ENCODE results near the gene PRDM16. TPM values are rescaled to one million over a fixed set of nuclear protein-coding genes. Genes with fewer than 3 reads are reported as not detected.

Gene PRDM16
- total RNA-seq, 1 experiment from 2014 or later: 0.04 TPM

- no peak for TF ChIP-seq EZH2 (IDR thresholded peaks at IDR 0.05; ENCODE audit: low read length, unreplicated experiment)
- TF ChIP-seq CTCF (conservative IDR thresholded peaks at IDR 0.05; ENCODE audit: low read depth, low read length): no peak
- no peak for TF ChIP-seq EZH2phosphoT487 (IDR thresholded peaks at IDR 0.05; ENCODE audit: borderline replicate concordance, low read length)
- no TSS peak for BruUV-seq (replicated peaks)
- CTCF ChIA-PET: interaction anchor here (1.6 kb wide), 1 partner anchor 9 kb away, joined by 4 read pairs; no protein-coding TSS in a partner anchor
These were observed 375.3 kb downstream of the PRDM16 start for GRCh38 chr1:3444298-3444697.

GRCh38 chr1:3444736-3445135, 375.7 kb downstream of the PRDM16 start:
- H2AFZ ChIP-seq (ENCODE audit: low read length): no peak overlapping the region
- no peak for TF ChIP-seq EZH2 (IDR thresholded peaks at IDR 0.05; ENCODE audit: low read length, unreplicated experiment)
- no peak for TF ChIP-seq CTCF (conservative IDR thresholded peaks at IDR 0.05; ENCODE audit: low read depth, low read length)
- no peak for TF ChIP-seq EZH2phosphoT487 (IDR thresholded peaks at IDR 0.05; ENCODE audit: borderline replicate concordance, low read length)
- no TSS peak for BruUV-seq (replicated peaks)
- H3K9me3 ChIP-seq (ENCODE audit: low read length): no peaks in the 10 kb centered on the region
- no peaks in the 10 kb centered on the region for H3K36me3 ChIP-seq (ENCODE audit: low read depth, low read length)
- H3K4me2 ChIP-seq (ENCODE audit: low read length): no peak overlapping the region
- CTCF ChIA-PET: interaction anchor here (1.6 kb wide), 1 partner anchor 8 kb away, joined by 4 read pairs; no protein-coding TSS in a partner anchor
- POLR2A ChIA-PET (ENCODE audit: unreplicated experiment): no interaction called here
- no peaks in the 10 kb centered on the region for H3F3A ChIP-seq (ENCODE audit: low read length, unreplicated experiment)
- H3K79me2 ChIP-seq (ENCODE audit: low read length): no peaks in the 10 kb centered on the region
- H3K4me1 ChIP-seq (ENCODE audit: insufficient read depth, low read length): peaks cover 12% of the 10 kb centered on the region
- intact Hi-C loops (cut with micrococcal nuclease): no loop called here
- no peak overlapping the region for H3K27ac ChIP-seq (ENCODE audit: low read length)
- H3K4me3 ChIP-seq (ENCODE audit: low read length): no peak overlapping the region
- H3K9me2 ChIP-seq (replicated peaks; ENCODE audit: low read length): no peaks in the 10 kb centered on the region
- H4K20me1 ChIP-seq (ENCODE audit: low read length): no peaks in the 10 kb centered on the region
- H3K27me3 ChIP-seq (ENCODE audit: low read length): peaks cover 53% of the 10 kb centered on the region
- H3K9ac ChIP-seq (ENCODE audit: low read length): no peak overlapping the region
- ATAC-seq (no peak), DNase-seq (no peak)

More at GRCh38 chr1:3444298-3444697, 375.3 kb downstream of the PRDM16 start:
- ATAC-seq (no peak), DNase-seq (no peak)
- H3K9me2 ChIP-seq (replicated peaks; ENCODE audit: low read length): no peaks in the 10 kb centered on the region
- POLR2A ChIA-PET (ENCODE audit: unreplicated experiment): no interaction called here
- no peak overlapping the region for H2AFZ ChIP-seq (ENCODE audit: low read length)
- no peak overlapping the region for H3K4me3 ChIP-seq (ENCODE audit: low read length)
- peaks cover 50% of the 10 kb centered on the region for H3K27me3 ChIP-seq (ENCODE audit: low read length)
- no peaks in the 10 kb centered on the region for H3K36me3 ChIP-seq (ENCODE audit: low read depth, low read length)
- no peaks in the 10 kb centered on the region for H3K79me2 ChIP-seq (ENCODE audit: low read length)
- intact Hi-C loops (cut with micrococcal nuclease): no loop called here
- H3K4me2 ChIP-seq (ENCODE audit: low read length): no peak overlapping the region
- H3F3A ChIP-seq (ENCODE audit: low read length, unreplicated experiment): no peaks in the 10 kb centered on the region
- peaks cover 12% of the 10 kb centered on the region for H3K4me1 ChIP-seq (ENCODE audit: insufficient read depth, low read length)
- H4K20me1 ChIP-seq (ENCODE audit: low read length): no peaks in the 10 kb centered on the region
- H3K9ac ChIP-seq (ENCODE audit: low read length): no peak overlapping the region
- H3K9me3 ChIP-seq (ENCODE audit: low read length): no peaks in the 10 kb centered on the region
- no peak overlapping the region for H3K27ac ChIP-seq (ENCODE audit: low read length)

- no peak overlapping the region for H3K4me3 ChIP-seq (ENCODE audit: low read length)
- no peak overlapping the region for H2AFZ ChIP-seq (ENCODE audit: low read length)
- no peak overlapping the region for H3K9ac ChIP-seq (ENCODE audit: low read length)
- ATAC-seq (no peak), DNase-seq (no peak)
- BruUV-seq (replicated peaks): no TSS peak
- peaks cover 5% of the 10 kb centered on the region for H3K79me2 ChIP-seq (ENCODE audit: low read length)
- no peak overlapping the region for H3K27ac ChIP-seq (ENCODE audit: low read length)
- no peaks in the 10 kb centered on the region for H3F3A ChIP-seq (ENCODE audit: low read length, unreplicated experiment)
- peaks cover 15% of the 10 kb centered on the region for H3K4me1 ChIP-seq (ENCODE audit: insufficient read depth, low read length)
- no peaks in the 10 kb centered on the region for H3K9me2 ChIP-seq (replicated peaks; ENCODE audit: low read length)
- CTCF ChIA-PET: interaction anchor here (0.7 kb wide), 1 partner anchor 29 kb away, joined by 3 read pairs; no protein-coding TSS in a partner anchor
- POLR2A ChIA-PET (ENCODE audit: unreplicated experiment): interaction anchor here (0.6 kb wide), 1 partner anchor 639 kb away, joined by 7 read pairs; no protein-coding TSS in a partner anchor
- intact Hi-C loops (cut with micrococcal nuclease): no loop called here
- TF ChIP-seq CTCF (conservative IDR thresholded peaks at IDR 0.05; ENCODE audit: low read depth, low read length) (no peak), EZH2phosphoT487 (IDR thresholded peaks at IDR 0.05; ENCODE audit: borderline replicate concordance, low read length) (no peak), EZH2 (IDR thresholded peaks at IDR 0.05; ENCODE audit: low read length, unreplicated experiment) (no peak)
- no peak overlapping the region for H3K4me2 ChIP-seq (ENCODE audit: low read length)
- H3K27me3 ChIP-seq (ENCODE audit: low read length): peaks cover 30% of the 10 kb centered on the region; the same call in 1 of the 2 replicates
- H4K20me1 ChIP-seq (ENCODE audit: low read length): no peaks in the 10 kb centered on the region
- no peaks in the 10 kb centered on the region for H3K36me3 ChIP-seq (ENCODE audit: low read depth, low read length)
- no peaks in the 10 kb centered on the region for H3K9me3 ChIP-seq (ENCODE audit: low read length)
These were observed 381.3 kb downstream of the PRDM16 start for GRCh38 chr1:3450202-3450863.
